Smooth muscle cell (in vitro differentiated cells): ENCODE results near the gene KRI1. TPM values are rescaled to one million over a fixed set of nuclear protein-coding genes. Genes with fewer than 3 reads are reported as not detected.

Experiments used
- DNase-seq: peaks from one replicate; lab custom pipeline; 2025; ENCODE audit not compliant: unreplicated experiment; lab: John Stamatoyannopoulos, UW
- H2AFZ ChIP-seq: fragments of 200-600 bp; sonication (generic); 2 replicates; pipeline ENCODE4 v1.6.0; 2016; ENCODE audit warnings: antibody characterized with exemption, low read depth, mild to moderate bottlenecking
- H3F3A ChIP-seq: fragments of 200-600 bp; sonication (generic); 2 replicates; pipeline ENCODE4 v1.6.0; 2017; ENCODE audit warnings: antibody characterized with exemption, low read depth
- H3K27ac ChIP-seq: fragments of 200-600 bp; sonication (generic); 2 replicates; pipeline ENCODE4 v1.5.1; 2016; ENCODE audit warnings: low read depth, mild to moderate bottlenecking
- H3K27me3 ChIP-seq: fragments of 200-600 bp; sonication (generic); 2 replicates; pipeline ENCODE4 v1.6.1; 2016; ENCODE audit warnings: low read depth, mild to moderate bottlenecking
- H3K36me3 ChIP-seq: fragments of 200-600 bp; sonication (generic); 2 replicates; pipeline ENCODE4 v1.5.1; 2016; ENCODE audit warnings: low read depth
- H3K4me1 ChIP-seq: fragments of 200-600 bp; sonication (generic); 2 replicates; pipeline ENCODE4 v1.5.1; 2016; ENCODE audit warnings: low read depth
- H3K4me2 ChIP-seq: fragments of 200-600 bp; sonication (generic); 2 replicates; pipeline ENCODE4 v1.6.0; 2016; ENCODE audit warnings: mild to moderate bottlenecking
- H3K4me3 ChIP-seq: fragments of 200-600 bp; sonication (generic); 2 replicates; pipeline ENCODE4 v1.5.1; 2016; ENCODE audit warnings: mild to moderate bottlenecking
- H3K79me2 ChIP-seq: fragments of 200-600 bp; sonication (generic); 2 replicates; pipeline ENCODE4 v1.6.0; 2016; ENCODE audit warnings: low read depth, mild to moderate bottlenecking
- H3K9ac ChIP-seq: fragments of 200-600 bp; sonication (generic); 2 replicates; pipeline ENCODE4 v1.6.0; 2016; ENCODE audit warnings: low read depth
- H3K9me3 ChIP-seq: fragments of 200-600 bp; sonication (generic); replicated peaks from 2 replicates; pipeline ENCODE4 v1.5.1; 2016; ENCODE audit warnings: low read depth
- H4K20me1 ChIP-seq: fragments of 200-600 bp; sonication (generic); 2 replicates; pipeline ENCODE4 v1.6.0; 2016; ENCODE audit warnings: low read depth
- CTCF ChIP-seq: fragments of 200-600 bp; sonication (generic); IDR thresholded peaks from 2 replicates; pipeline ENCODE4 v1.5.1; 2017; ENCODE audit warnings: borderline replicate concordance, mild to moderate bottlenecking, antibody characterized with exemption; ENCODE audit not compliant: insufficient read depth, poor library complexity, severe bottlenecking
- WGBS: methylation state at CpG from one replicate; pipeline ENCODE4 v1.1.7; 2016; ENCODE audit warnings: low lambda C conversion rate; 5-methylcytosine and 5-hydroxymethylcytosine counted together
- polyA plus RNA-seq: library from polyadenylated mRNA; unstranded; fragments of >200 nt; fragmentation: Nextera tagmentation; extraction: Ambion mirVana; gene quantifications from 2 replicates; pipeline ENCODE4 v1.2.1, GENCODE V29; 2016
- total RNA-seq: library from RNA; depleted of rRNA; stranded (reverse); fragments of >200 nt; gene quantifications from 2 replicates; pipeline ENCODE4 v1.2.3, GENCODE V29; 2014

Gene KRI1
- total and polyA plus RNA-seq, 2 experiments from 2014 or later, result 7.1 to 10.1 TPM

GRCh38 chr19:10562609-10563008 lies 3.2 kb downstream of the KRI1 start:
- no peak overlapping the region for H2AFZ ChIP-seq
- H3K9me3 ChIP-seq, result no peaks in the 10 kb centered on the region
- no peaks in the 10 kb centered on the region for H4K20me1 ChIP-seq
- no peaks in the 10 kb centered on the region for H3K27me3 ChIP-seq
- H3K4me3 ChIP-seq, result no peak overlapping the region
- no peak for DNase-seq
- TF ChIP-seq CTCF, result no peak
- H3K4me1 ChIP-seq, result peaks cover 5% of the 10 kb centered on the region
- no peaks in the 10 kb centered on the region for H3K36me3 ChIP-seq
- WGBS, result 98% methylated on average over 5 of the region's 5 CpGs
- peaks cover 5% of the 10 kb centered on the region for H3K79me2 ChIP-seq
- H3K9ac ChIP-seq, result no peak overlapping the region
- H3K4me2 ChIP-seq, result no peak overlapping the region
- H3F3A ChIP-seq, result peaks cover 5% of the 10 kb centered on the region
- no peak overlapping the region for H3K27ac ChIP-seq

- no peaks in the 10 kb centered on the region for H3F3A ChIP-seq
- H3K79me2 ChIP-seq, result peaks cover 5% of the 10 kb centered on the region
- no peaks in the 10 kb centered on the region for H3K9me3 ChIP-seq
- no peak overlapping the region for H2AFZ ChIP-seq
- H3K9ac ChIP-seq, result no peak overlapping the region
- DNase-seq, result no peak
- no peak overlapping the region for H3K4me2 ChIP-seq
- no peaks in the 10 kb centered on the region for H3K36me3 ChIP-seq
- no peaks in the 10 kb centered on the region for H3K4me1 ChIP-seq
- no peak for TF ChIP-seq CTCF
- H3K4me3 ChIP-seq, result no peak overlapping the region
- H3K27ac ChIP-seq, result no peak overlapping the region
- 96% methylated on average over 7 of the region's 7 CpGs for WGBS
- no peaks in the 10 kb centered on the region for H3K27me3 ChIP-seq
- no peaks in the 10 kb centered on the region for H4K20me1 ChIP-seq
These were observed 5.7 kb downstream of the KRI1 start for GRCh38 chr19:10560154-10560553.

- Histone ChIP-seq H3K27me3 (no peaks in the 10 kb centered on the region), H3K4me3 (no peak overlapping the region), H3K4me1 (no peaks in the 10 kb centered on the region), H3K4me2 (no peak overlapping the region), H3K9ac (no peak overlapping the region), H3K79me2 (no peaks in the 10 kb centered on the region), H3K9me3 (no peaks in the 10 kb centered on the region), H3K27ac (no peak overlapping the region), H3F3A (peaks cover 12% of the 10 kb centered on the region), H2AFZ (no peak overlapping the region), H4K20me1 (peaks cover 2% of the 10 kb centered on the region), H3K36me3 (no peaks in the 10 kb centered on the region)
- WGBS, result 96% methylated on average over 32 of the region's 33 CpGs
- no peak for DNase-seq
- TF ChIP-seq CTCF, result no peak
These were observed 8.1 kb downstream of the KRI1 start for GRCh38 chr19:10557603-10558197.

GRCh38 chr19:10555610-10555973 lies 10.2 kb downstream of the KRI1 start:
- no peak overlapping the region for H3K4me2 ChIP-seq
- H3K4me1 ChIP-seq, result no peaks in the 10 kb centered on the region
- H3K27ac ChIP-seq, result no peak overlapping the region
- WGBS, result 96% methylated on average over 7 of the region's 7 CpGs
- no peaks in the 10 kb centered on the region for H3K27me3 ChIP-seq
- no peak for TF ChIP-seq CTCF
- H3K36me3 ChIP-seq, result no peaks in the 10 kb centered on the region
- H3K79me2 ChIP-seq, result no peaks in the 10 kb centered on the region
- H2AFZ ChIP-seq, result no peak overlapping the region
- H3K9ac ChIP-seq, result no peak overlapping the region
- DNase-seq, result no peak
- no peaks in the 10 kb centered on the region for H3K9me3 ChIP-seq
- no peak overlapping the region for H3K4me3 ChIP-seq
- peaks cover 8% of the 10 kb centered on the region for H4K20me1 ChIP-seq
- H3F3A ChIP-seq, result peaks cover 12% of the 10 kb centered on the region
